GM21619 (cell line): ENCODE measurements around the gene PPP1R15A.
"Not testable (repeated sequence)": the region's sequence is repeated elsewhere in the genome, so short reads cannot be mapped to it uniquely, and the experiment has no call there.

Experiments
- ATAC-seq: cut with Tn5 transposase; IDR thresholded peaks from one replicate; pipeline ENCODE4 v1.9.1; 2021; ENCODE audit not compliant: unreplicated experiment

Gene PPP1R15A

GRCh38 chr19:48910803-48911202 lies 38.6 kb downstream of the PPP1R15A start:
- no peak for ATAC-seq

DNA sequence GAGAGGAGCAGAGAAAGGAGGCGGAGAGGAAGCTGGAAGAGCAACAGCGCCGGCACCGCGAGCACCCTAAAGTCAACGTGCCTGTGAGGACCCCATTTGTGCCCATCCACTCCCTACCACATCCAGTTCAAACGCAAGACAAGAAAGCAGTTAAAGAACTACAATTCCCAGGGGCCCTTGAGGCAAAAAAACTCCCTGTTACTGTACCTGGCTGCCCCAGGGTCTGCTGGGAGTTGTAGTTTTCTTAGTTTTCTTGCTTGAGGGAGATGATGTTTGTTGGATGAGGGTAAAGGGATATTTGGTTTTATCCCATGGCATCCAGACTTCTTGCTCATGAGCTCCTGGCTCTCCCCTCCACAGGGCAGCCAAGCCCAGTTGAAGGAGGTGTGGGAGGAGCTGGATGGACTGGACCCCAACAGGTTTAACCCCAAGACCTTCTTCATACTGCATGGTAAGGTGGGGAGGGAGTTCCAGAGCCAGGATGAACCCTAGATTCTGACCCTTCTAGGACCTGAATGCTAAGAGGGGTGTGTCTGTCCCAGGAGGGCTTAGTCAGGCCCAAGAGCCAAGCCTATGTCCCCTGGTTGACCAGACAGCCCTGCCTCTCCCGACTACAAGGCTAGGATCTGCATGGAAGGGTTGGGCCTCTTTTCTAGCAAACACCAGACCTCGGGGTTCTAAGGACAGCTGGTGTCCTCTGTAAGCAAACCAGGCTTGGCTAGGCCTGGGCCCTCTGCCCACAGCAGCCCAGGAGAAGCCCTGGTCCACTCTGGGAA lies 41.1 kb downstream of the PPP1R15A start:
- ATAC-seq = no peak

- ATAC-seq = no peak
Observed at GRCh38 chr19:48914181-48914580, 42.0 kb downstream of the PPP1R15A start.

- no peak for ATAC-seq
Observed at GRCh38 chr19:48915757-48916156, 43.5 kb downstream of the PPP1R15A start.

DNA sequence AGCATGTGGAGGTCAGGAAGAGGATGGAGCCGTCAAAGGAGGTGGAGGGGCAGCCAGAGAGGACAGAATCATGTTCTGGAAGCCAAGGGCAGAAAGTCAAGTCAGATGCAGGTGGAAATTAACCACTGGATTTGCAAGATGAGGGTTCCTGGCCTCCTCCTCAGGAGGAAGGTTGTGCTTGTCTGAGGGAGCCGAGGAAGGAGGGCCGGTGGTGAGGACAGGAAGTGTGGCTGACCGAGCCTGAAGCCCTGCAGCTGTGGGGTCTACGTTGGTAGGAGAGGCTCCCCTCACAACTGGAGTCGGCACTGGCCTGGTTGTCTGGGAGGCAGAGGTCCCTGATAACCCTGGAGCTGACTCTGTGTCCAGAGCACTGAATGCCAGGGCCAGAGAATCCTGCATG lies 45.9 kb downstream of the PPP1R15A start:
- no peak for ATAC-seq

DNA sequence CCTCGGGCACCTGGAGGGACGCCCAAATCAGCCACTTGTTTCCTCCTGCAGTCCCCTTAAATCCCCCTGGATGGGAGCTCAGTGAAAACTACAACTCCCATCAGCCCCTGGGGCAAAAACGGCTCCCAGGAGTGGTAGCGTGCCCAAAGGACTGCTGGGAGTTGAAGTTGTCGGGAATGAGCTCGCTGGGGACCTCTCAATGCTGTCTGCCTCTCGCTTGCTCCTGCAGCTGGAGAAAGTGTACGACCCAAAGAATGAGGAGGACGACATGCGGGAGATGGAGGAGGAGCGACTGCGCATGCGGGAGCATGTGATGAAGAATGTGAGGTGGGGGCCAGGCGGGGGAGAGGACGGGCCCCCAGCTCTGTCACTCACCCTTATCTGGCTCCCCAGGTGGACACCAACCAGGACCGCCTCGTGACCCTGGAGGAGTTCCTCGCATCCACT lies 46.6 kb downstream of the PPP1R15A start:
- ATAC-seq = no peak

GRCh38 chr19:48919271-48919670 lies 47.0 kb downstream of the PPP1R15A start:
- not testable (repeated sequence) for ATAC-seq

DNA sequence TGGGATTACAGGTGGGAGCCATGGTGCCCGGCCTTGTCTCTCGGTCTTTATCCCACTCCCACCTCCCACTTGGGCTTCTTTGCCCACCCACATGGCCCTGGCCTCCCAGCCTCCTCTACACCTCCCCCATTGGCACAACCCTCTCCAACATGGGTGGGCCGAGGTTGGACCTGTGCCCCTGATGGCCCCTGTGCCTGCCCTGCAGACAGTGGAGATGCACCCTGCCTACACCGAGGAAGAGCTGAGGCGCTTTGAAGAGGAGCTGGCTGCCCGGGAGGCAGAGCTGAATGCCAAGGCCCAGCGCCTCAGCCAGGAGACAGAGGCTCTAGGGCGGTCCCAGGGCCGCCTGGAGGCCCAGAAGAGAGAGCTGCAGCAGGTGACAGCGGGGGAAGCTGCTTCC lies 48.7 kb downstream of the PPP1R15A start:
- no peak for ATAC-seq

- ATAC-seq = no peak
Observed at GRCh38 chr19:48921721-48922500, 49.7 kb downstream of the PPP1R15A start.

DNA sequence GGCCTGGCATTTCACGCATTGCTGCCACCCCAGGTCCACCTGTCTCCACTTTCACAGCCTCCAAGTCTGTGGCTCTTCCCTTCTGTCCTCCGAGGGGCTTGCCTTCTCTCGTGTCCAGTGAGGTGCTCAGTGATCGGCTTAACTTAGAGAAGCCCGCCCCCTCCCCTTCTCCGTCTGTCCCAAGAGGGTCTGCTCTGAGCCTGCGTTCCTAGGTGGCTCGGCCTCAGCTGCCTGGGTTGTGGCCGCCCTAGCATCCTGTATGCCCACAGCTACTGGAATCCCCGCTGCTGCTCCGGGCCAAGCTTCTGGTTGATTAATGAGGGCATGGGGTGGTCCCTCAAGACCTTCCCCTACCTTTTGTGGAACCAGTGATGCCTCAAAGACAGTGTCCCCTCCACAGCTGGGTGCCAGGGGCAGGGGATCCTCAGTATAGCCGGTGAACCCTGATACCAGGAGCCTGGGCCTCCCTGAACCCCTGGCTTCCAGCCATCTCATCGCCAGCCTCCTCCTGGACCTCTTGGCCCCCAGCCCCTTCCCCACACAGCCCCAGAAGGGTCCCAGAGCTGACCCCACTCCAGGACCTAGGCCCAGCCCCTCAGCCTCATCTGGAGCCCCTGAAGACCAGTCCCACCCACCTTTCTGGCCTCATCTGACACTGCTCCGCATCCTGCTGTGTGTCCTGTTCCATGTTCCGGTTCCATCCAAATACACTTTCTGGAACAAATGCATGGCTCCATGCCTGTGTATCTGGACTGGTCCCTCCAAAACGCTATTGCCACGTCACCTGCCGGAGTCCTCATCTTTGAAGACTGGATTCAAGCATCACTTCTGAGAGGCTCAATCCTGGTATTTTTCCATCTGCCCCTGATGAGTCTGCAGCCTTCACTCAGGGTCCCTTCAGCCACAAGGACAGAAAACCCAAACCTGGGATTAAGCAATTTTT lies 50.6 kb downstream of the PPP1R15A start:
- ATAC-seq = no peak

- ATAC-seq = no peak
Observed at GRCh38 chr19:48925240-48925843, 53.1 kb downstream of the PPP1R15A start.
